ENCODE measurements around the gene MAPK1.
"Not testable (repeated sequence)": the region's sequence is repeated elsewhere in the genome, so short reads cannot be mapped to it uniquely, and the experiment has no call there.

Gene MAPK1

DNA sequence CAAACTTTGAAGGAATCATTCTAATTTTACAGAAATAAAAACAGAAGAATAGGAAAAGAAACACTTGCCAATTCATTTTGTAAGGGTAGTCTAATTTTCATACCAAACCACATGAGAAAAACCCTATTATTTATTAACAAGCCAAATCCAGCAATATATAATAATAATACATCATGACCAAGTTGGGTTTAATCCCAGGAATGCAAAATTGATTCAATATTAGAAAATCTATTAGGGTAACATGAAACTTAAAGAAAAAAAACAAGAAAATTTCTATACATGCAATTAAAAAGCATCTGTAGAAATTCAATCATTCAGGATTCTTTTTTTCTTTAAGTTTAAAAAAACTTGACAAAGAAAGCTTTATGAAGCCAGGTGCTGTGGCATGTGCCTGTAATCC, 16.8 kb downstream of the MAPK1 start:
- H3F3A ChIP-seq (ENCODE audit: insufficient read depth): no peaks in the 10 kb centered on the region
- H2AFZ ChIP-seq (ENCODE audit: low read depth, low read length, severe bottlenecking): no peak overlapping the region
- TF ChIP-seq EZH2phosphoT487 (conservative IDR thresholded peaks at IDR 0.05; ENCODE audit: low read length): no peak
- TF ChIP-seq, protein P1, sequence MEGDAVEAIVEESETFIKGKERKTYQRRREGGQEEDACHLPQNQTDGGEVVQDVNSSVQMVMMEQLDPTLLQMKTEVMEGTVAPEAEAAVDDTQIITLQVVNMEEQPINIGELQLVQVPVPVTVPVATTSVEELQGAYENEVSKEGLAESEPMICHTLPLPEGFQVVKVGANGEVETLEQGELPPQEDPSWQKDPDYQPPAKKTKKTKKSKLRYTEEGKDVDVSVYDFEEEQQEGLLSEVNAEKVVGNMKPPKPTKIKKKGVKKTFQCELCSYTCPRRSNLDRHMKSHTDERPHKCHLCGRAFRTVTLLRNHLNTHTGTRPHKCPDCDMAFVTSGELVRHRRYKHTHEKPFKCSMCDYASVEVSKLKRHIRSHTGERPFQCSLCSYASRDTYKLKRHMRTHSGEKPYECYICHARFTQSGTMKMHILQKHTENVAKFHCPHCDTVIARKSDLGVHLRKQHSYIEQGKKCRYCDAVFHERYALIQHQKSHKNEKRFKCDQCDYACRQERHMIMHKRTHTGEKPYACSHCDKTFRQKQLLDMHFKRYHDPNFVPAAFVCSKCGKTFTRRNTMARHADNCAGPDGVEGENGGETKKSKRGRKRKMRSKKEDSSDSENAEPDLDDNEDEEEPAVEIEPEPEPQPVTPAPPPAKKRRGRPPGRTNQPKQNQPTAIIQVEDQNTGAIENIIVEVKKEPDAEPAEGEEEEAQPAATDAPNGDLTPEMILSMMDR (IDR thresholded peaks at IDR 0.05; ENCODE audit: insufficient read depth, low read length, poor library complexity, severe bottlenecking): no peak
- H3K4me3 ChIP-seq (ENCODE audit: insufficient read depth, low read length, poor library complexity, severe bottlenecking): no peak overlapping the region
- H3K9ac ChIP-seq (ENCODE audit: low read length): no peak overlapping the region
- no peaks in the 10 kb centered on the region for H3K9me2 ChIP-seq (replicated peaks; ENCODE audit: insufficient read depth, low read length)
- no peaks in the 10 kb centered on the region for H3K9me3 ChIP-seq (ENCODE audit: insufficient read depth, low read length)
- H3K27me3 ChIP-seq (ENCODE audit: low read length): no peaks in the 10 kb centered on the region
- H4K20me1 ChIP-seq (ENCODE audit: low read depth, low read length): no peaks in the 10 kb centered on the region
- H3K27ac ChIP-seq (ENCODE audit: low read depth, low read length): no peak overlapping the region
- peaks cover 90% of the 10 kb centered on the region for H3K79me2 ChIP-seq (ENCODE audit: insufficient read depth, low read length)
- H3K36me3 ChIP-seq (ENCODE audit: low read length): no peaks in the 10 kb centered on the region
- H3K4me2 ChIP-seq (ENCODE audit: low read depth, low read length, poor library complexity, severe bottlenecking): no peak overlapping the region

DNA sequence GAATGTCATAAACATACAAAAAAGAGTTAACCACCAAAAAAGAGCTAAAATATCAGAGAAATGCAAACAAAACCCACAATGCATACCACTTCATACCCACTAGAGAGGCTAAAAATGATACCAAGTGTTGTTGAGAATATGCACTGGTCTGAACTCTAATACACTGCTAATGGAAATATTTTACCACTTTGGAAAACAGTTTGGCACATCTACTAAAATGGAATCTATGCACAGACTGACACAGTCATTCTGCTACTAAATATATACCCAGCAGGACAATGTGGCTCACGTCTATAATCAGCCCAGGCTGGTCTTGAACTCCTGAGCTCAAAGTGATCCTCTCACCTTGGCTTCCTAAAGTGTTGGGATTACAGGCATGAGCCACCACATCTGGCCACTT, 18.0 kb downstream of the MAPK1 start:
- Histone ChIP-seq H3K4me3 (ENCODE audit: insufficient read depth, low read length, poor library complexity, severe bottlenecking) (no peak overlapping the region), H2AFZ (ENCODE audit: low read depth, low read length, severe bottlenecking) (no peak overlapping the region), H4K20me1 (ENCODE audit: low read depth, low read length) (no peaks in the 10 kb centered on the region), H3K27ac (ENCODE audit: low read depth, low read length) (no peak overlapping the region), H3K9me2 (replicated peaks; ENCODE audit: insufficient read depth, low read length) (no peaks in the 10 kb centered on the region), H3K27me3 (ENCODE audit: low read length) (no peaks in the 10 kb centered on the region), H3K79me2 (ENCODE audit: insufficient read depth, low read length) (peaks cover 86% of the 10 kb centered on the region), H3K9ac (ENCODE audit: low read length) (no peak overlapping the region), H3K36me3 (ENCODE audit: low read length) (no peaks in the 10 kb centered on the region), H3K4me2 (ENCODE audit: low read depth, low read length, poor library complexity, severe bottlenecking) (no peak overlapping the region), H3K9me3 (ENCODE audit: insufficient read depth, low read length) (no peaks in the 10 kb centered on the region), H3F3A (ENCODE audit: insufficient read depth) (no peaks in the 10 kb centered on the region)
- TF ChIP-seq, protein P1 (IDR thresholded peaks at IDR 0.05; ENCODE audit: insufficient read depth, low read length, poor library complexity, severe bottlenecking): no peak
- no peak for TF ChIP-seq EZH2phosphoT487 (conservative IDR thresholded peaks at IDR 0.05; ENCODE audit: low read length)

DNA sequence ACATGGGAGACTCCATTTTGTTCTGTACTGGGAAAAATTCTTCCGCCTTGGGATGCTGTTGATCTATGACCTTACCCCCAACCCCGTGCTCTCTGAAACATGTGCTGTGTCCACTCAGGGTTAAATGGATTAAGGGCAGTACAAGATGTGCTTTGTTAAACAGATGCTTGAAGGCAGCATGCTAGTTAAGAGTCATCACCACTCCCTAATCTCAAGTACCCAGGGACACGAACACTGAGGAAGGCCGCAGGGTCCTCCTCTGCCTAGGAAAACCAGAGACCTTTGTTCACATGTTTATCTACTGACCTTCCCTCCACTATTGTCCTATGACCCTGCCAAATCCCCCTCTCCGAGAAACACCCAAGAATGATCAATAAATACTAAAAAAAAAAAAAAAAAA, 19.4 kb downstream of the MAPK1 start:
- H3K79me2 ChIP-seq (ENCODE audit: insufficient read depth, low read length): peaks cover 86% of the 10 kb centered on the region
- not testable (repeated sequence) for H2AFZ ChIP-seq (ENCODE audit: low read depth, low read length, severe bottlenecking); H3K4me2 ChIP-seq (ENCODE audit: low read depth, low read length, poor library complexity, severe bottlenecking); H3K27me3 ChIP-seq (ENCODE audit: low read length); H4K20me1 ChIP-seq (ENCODE audit: low read depth, low read length); H3K4me3 ChIP-seq (ENCODE audit: insufficient read depth, low read length, poor library complexity, severe bottlenecking); H3F3A ChIP-seq (ENCODE audit: insufficient read depth); H3K9ac ChIP-seq (ENCODE audit: low read length); H3K9me3 ChIP-seq (ENCODE audit: insufficient read depth, low read length); H3K36me3 ChIP-seq (ENCODE audit: low read length); H3K9me2 ChIP-seq (replicated peaks; ENCODE audit: insufficient read depth, low read length); H3K27ac ChIP-seq (ENCODE audit: low read depth, low read length)

DNA sequence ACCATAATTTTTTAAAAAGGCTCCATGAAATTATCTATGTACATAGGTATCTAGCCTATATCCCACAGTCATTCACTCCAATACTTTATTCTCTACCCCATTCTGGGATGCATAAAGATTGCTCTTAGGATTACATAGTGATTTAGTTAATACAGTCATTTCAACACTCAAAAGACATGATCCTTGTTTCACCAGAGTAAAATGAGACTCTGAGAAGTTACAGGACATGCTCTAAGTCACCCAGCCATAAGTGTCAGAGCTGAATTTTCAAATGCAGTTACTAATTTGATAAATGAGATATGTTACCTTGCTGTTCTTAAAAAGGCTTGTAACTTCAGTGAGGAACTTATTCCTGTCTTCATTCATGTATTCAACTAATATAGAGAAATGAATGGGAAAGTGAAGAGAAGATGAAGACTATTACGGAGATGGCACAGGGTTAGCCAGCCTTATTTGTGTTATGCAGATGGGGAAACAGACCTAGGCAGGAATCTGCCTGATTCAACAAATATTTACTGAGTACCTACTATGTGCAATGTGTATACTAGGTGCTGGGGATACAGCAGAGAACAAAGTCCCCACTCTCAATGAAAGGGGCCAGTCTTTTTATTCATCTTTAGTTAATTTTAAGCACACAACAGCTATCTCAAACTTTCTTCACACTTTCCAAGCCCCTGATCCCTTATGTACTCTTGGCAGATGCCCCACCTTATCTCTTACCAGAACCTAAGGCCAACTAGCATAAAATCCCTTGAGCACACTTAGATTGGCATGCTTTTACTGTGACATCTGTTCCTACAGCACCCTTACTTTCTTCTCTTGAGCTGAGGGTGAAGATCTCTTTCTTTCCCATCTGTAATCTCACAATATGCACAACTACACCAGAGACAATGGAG, 21.6 kb downstream of the MAPK1 start:
- H3K4me3 ChIP-seq (ENCODE audit: insufficient read depth, low read length, poor library complexity, severe bottlenecking): no peak overlapping the region
- peaks cover 79% of the 10 kb centered on the region for H3K79me2 ChIP-seq (ENCODE audit: insufficient read depth, low read length)
- H4K20me1 ChIP-seq (ENCODE audit: low read depth, low read length): no peaks in the 10 kb centered on the region

More for the DNA sequence above, 21.6 kb downstream of the MAPK1 start:
- Histone ChIP-seq H3K27me3 (ENCODE audit: low read length) (no peaks in the 10 kb centered on the region), H3K27ac (ENCODE audit: low read depth, low read length) (no peak overlapping the region), H3K9me2 (replicated peaks; ENCODE audit: insufficient read depth, low read length) (no peaks in the 10 kb centered on the region), H2AFZ (ENCODE audit: low read depth, low read length, severe bottlenecking) (no peak overlapping the region), H3F3A (ENCODE audit: insufficient read depth) (no peaks in the 10 kb centered on the region), H3K36me3 (ENCODE audit: low read length) (no peaks in the 10 kb centered on the region), H3K9ac (ENCODE audit: low read length) (no peak overlapping the region), H3K4me2 (ENCODE audit: low read depth, low read length, poor library complexity, severe bottlenecking) (no peak overlapping the region), H3K9me3 (ENCODE audit: insufficient read depth, low read length) (no peaks in the 10 kb centered on the region)
- TF ChIP-seq EZH2phosphoT487 (conservative IDR thresholded peaks at IDR 0.05; ENCODE audit: low read length): no peak
- TF ChIP-seq, protein P1 (IDR thresholded peaks at IDR 0.05; ENCODE audit: insufficient read depth, low read length, poor library complexity, severe bottlenecking): no peak
